GM23248 (cell line): ENCODE results near the gene LRRIQ3. TPM values are rescaled to one million over a fixed set of nuclear protein-coding genes. Genes with fewer than 3 reads are reported as not detected.

ENCODE experiments used
- DNase-seq: peaks from one replicate; pipeline ENCODE4 v3.0.0-alpha.2; 2015
- H2AFZ ChIP-seq: fragments of 200-600 bp; sonication (generic); 2 replicates; pipeline ENCODE4 v1.6.1; 2016; ENCODE audit warnings: antibody characterized with exemption
- H3F3A ChIP-seq: fragments of 200-600 bp; sonication (generic); 2 replicates; pipeline ENCODE4 v1.6.1; 2016; ENCODE audit warnings: mild to moderate bottlenecking, antibody characterized with exemption, mixed run types; ENCODE audit not compliant: insufficient read depth
- H3K27ac ChIP-seq: fragments of 200-600 bp; sonication (generic); 2 replicates; pipeline ENCODE4 v1.5.1; 2016; ENCODE audit warnings: mild to moderate bottlenecking
- H3K27me3 ChIP-seq: fragments of 200-600 bp; sonication (generic); replicated peaks from 2 replicates; pipeline ENCODE4 v1.6.1; 2016; ENCODE audit warnings: mild to moderate bottlenecking; ENCODE audit not compliant: insufficient read depth
- H3K36me3 ChIP-seq: fragments of 200-600 bp; sonication (generic); 2 replicates; pipeline ENCODE4 v1.6.1; 2016; ENCODE audit warnings: low read depth, mild to moderate bottlenecking
- H3K4me1 ChIP-seq: fragments of 200-600 bp; sonication (generic); 2 replicates; pipeline ENCODE4 v1.6.1; 2016; ENCODE audit warnings: mild to moderate bottlenecking; ENCODE audit not compliant: insufficient read depth
- H3K4me2 ChIP-seq: fragments of 200-600 bp; sonication (generic); one replicate; pipeline ENCODE4 v1.6.1; 2016; ENCODE audit warnings: mild to moderate bottlenecking; ENCODE audit not compliant: unreplicated experiment
- H3K4me3 ChIP-seq: fragments of 200-600 bp; sonication (generic); 2 replicates; pipeline ENCODE4 v1.5.1; 2016; ENCODE audit warnings: mild to moderate bottlenecking
- H3K79me2 ChIP-seq: fragments of 200-600 bp; sonication (generic); 2 replicates; pipeline ENCODE4 v1.6.1; 2016; ENCODE audit warnings: mild to moderate bottlenecking; ENCODE audit not compliant: insufficient read depth
- H3K9ac ChIP-seq: fragments of 200-600 bp; sonication (generic); 2 replicates; pipeline ENCODE4 v1.6.1; 2016; ENCODE audit warnings: mild to moderate bottlenecking
- H3K9me2 ChIP-seq: fragments of 200-600 bp; sonication (generic); 2 replicates; pipeline ENCODE4 v1.6.1; 2016; ENCODE audit warnings: mixed run types, mild to moderate bottlenecking, moderate library complexity; ENCODE audit not compliant: insufficient read depth
- H3K9me3 ChIP-seq: fragments of 200-600 bp; sonication (generic); one replicate; pipeline ENCODE4 v1.6.1; 2017; ENCODE audit warnings: low read depth
- H4K20me1 ChIP-seq: fragments of 200-600 bp; sonication (generic); 2 replicates; pipeline ENCODE4 v1.6.0; 2016; ENCODE audit not compliant: insufficient read depth
- EZH2 ChIP-seq: fragments of 200-600 bp; sonication (generic); IDR thresholded peaks from 2 replicates; pipeline ENCODE4 v1.6.1; 2018; ENCODE audit warnings: antibody characterized with exemption, mild to moderate bottlenecking; ENCODE audit not compliant: insufficient read depth, poor library complexity, severe bottlenecking
- EZH2phosphoT487 ChIP-seq: fragments of 200-600 bp; sonication (generic); IDR thresholded peaks from 2 replicates; pipeline ENCODE4 v1.6.1; 2018; ENCODE audit warnings: antibody characterized with exemption, moderate library complexity, mild to moderate bottlenecking, low read depth; ENCODE audit not compliant: insufficient read depth
- WGBS, 2 experiments: methylation state at CpG; one replicate each; pipeline ENCODE4 v1.1.6; 2015 to 2017; ENCODE audit warnings: low lambda C conversion rate in 2 of 2, low coverage in 1 of 2; ENCODE audit errors: missing lambda C conversion rate in 2 of 2; 5-methylcytosine and 5-hydroxymethylcytosine counted together
- in situ Hi-C: fragments of 300-500 bp; cut with MboI; formaldehyde crosslinking; loops from 2 replicates; pipeline ENCODE4 v1.15.0; 2020
- polyA plus RNA-seq: library from polyadenylated mRNA; unstranded; fragments of >200 nt; fragmentation: Nextera tagmentation; extraction: Ambion mirVana; gene quantifications from 2 replicates; pipeline ENCODE4 v1.2.1, GENCODE V29; 2016
- total RNA-seq: library from RNA; depleted of rRNA; stranded (reverse); fragments of >200 nt; shearing (Covaris generic); gene quantifications from 2 replicates; pipeline ENCODE4 v1.2.3, GENCODE V29; 2014; rRNA removed

The LRRIQ3 gene
- total and polyA plus RNA-seq, 2 experiments from 2014 or later: 0.11 TPM; not detected in 1

DNA sequence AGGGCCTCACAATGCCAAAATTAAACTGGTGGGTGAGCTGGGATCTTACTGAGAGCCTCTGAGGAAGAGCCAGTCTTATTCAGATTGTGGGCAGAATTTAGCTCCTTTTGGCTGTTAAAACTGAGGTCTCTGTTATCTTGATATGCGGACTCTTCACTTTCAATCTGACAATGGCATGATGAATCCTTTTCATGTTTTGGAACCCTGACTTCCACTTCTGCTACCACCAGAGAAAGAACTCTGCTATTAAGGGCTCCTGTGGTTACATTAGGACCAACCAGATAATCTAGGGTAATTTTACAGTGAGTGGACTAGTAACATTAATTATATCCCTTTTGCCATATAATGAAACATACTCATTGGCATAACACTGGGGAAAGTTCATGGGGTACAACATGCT lies 219.0 kb downstream of the LRRIQ3 start:
- in situ Hi-C loops: no loop called here
- Histone ChIP-seq H2AFZ (no peak overlapping the region), H3K9me2 (no peaks in the 10 kb centered on the region), H3K27ac (no peak overlapping the region), H3K27me3 (no peaks in the 10 kb centered on the region), H3K4me1 (no peaks in the 10 kb centered on the region), H3K4me2 (no peak overlapping the region), H3K9me3 (no peaks in the 10 kb centered on the region), H3K4me3 (no peak overlapping the region), H3K79me2 (no peaks in the 10 kb centered on the region), H3F3A (no peaks in the 10 kb centered on the region), H4K20me1 (no peaks in the 10 kb centered on the region), H3K9ac (no peak overlapping the region), H3K36me3 (no peaks in the 10 kb centered on the region)
- no peak for TF ChIP-seq EZH2
- no peak for TF ChIP-seq EZH2phosphoT487
- 0 to 14% methylated on average over 1 of the region's 1 CpG for WGBS, 2 experiments
- no peak for DNase-seq

Other genes with a start within 250 kb of the LRRIQ3 start
- 11.6 and 15.9 TPM in 2 replicates for gene FPGT, start 66 bp upstream of the LRRIQ3 start, total RNA-seq
- gene FPGT, start 66 bp upstream of the LRRIQ3 start, polyA plus RNA-seq: 10.3 and 10.7 TPM in 2 replicates
- not detected in 2 replicates for gene TNNI3K, start 37.2 kb upstream of the LRRIQ3 start, total RNA-seq
- gene TNNI3K, start 37.2 kb upstream of the LRRIQ3 start, polyA plus RNA-seq: not detected in 2 replicates